Mucosa of rectum (tissue), 2 donors: ENCODE results near the gene PLPPR4.

Experiments
- H3K27ac ChIP-seq, 2 donors: one replicate each; pipeline ENCODE4 v1.7.0; 2013; ENCODE audit warnings: inconsistent platforms in 2 of 2, low read depth in 2 of 2, low read length in 2 of 2
- H3K27me3 ChIP-seq, 2 donors: one replicate each; pipeline ENCODE4 v1.7.0; 2013; ENCODE audit warnings: low read length in 2 of 2; ENCODE audit not compliant: control insufficient read depth in 2 of 2, insufficient read depth in 2 of 2
- H3K36me3 ChIP-seq, 2 donors: one replicate each; pipeline ENCODE4 v1.7.0; 2013; ENCODE audit warnings: low read length in 2 of 2; ENCODE audit not compliant: control insufficient read depth in 2 of 2, insufficient read depth in 2 of 2
- H3K4me1 ChIP-seq, 2 donors: one replicate each; pipeline ENCODE4 v1.7.0; 2013; ENCODE audit warnings: low read length in 2 of 2, mild to moderate bottlenecking in 1 of 2; ENCODE audit not compliant: control insufficient read depth in 2 of 2, insufficient read depth in 2 of 2
- H3K4me3 ChIP-seq, 2 donors: one replicate each; pipeline ENCODE4 v1.7.0; 2013; ENCODE audit warnings: low read length in 2 of 2
- H3K9ac ChIP-seq, 2 donors: one replicate each; pipeline ENCODE4 v1.7.0; 2013; ENCODE audit warnings: low read length in 2 of 2, low read depth in 1 of 2, mild to moderate bottlenecking in 1 of 2
- H3K9me3 ChIP-seq, 2 donors: one replicate each; pipeline ENCODE4 v1.7.0; 2013; ENCODE audit warnings: low read length in 2 of 2; ENCODE audit not compliant: control insufficient read depth in 2 of 2
- donor health status: healthy.
- donor health status: Normal muscosa, but diverticular disease.

PLPPR4 gene

DNA sequence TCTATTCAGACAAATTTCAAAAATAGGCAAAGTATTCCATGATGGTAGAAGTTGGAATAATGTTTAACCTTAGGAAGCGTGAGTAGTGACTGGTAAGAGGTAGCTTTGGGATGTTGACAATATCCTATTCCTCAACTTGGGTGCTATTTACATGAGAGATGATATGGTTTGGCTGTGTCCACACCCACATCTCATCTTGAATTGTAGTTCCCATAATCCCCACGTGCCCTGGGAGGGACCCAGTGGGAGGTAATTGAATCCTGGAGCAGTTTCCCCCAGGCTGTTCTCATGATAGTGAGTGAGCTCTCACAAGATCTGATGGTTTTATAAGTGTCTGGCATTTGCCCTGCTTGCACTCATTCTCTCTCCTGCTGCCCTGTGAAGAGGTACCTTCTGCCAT lies 67.3 kb downstream of the PLPPR4 start:
- Histone ChIP-seq H3K36me3 (no peaks in the 10 kb centered on the region), H3K9ac (no peak overlapping the region), H3K27me3 (no peaks in the 10 kb centered on the region), H3K4me3 (no peak overlapping the region), H3K27ac (no peak overlapping the region), H3K9me3 (no peaks in the 10 kb centered on the region), H3K4me1 (no peaks in the 10 kb centered on the region)

DNA sequence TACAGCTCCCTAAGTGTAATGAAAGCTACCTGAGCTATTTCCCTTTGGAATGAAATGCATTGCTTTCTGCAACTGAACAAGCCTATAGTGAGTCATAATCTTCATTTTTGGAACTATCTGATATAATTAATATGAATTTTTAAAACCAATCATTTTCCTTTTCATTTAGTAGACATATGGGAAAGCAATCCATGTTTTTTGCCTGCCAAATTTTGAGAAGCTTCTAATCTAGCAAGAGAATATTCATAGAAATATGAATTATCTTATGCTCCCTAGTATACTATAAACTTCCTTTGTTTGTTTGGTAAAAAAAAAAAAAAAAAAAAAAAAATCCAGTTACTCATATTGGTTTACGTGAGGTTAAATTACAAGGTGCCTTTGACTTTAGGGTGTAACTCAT lies 68.3 kb downstream of the PLPPR4 start:
- H3K9me3 ChIP-seq: no peaks in the 10 kb centered on the region
- H3K4me1 ChIP-seq: no peaks in the 10 kb centered on the region
- H3K27me3 ChIP-seq: no peaks in the 10 kb centered on the region
- H3K36me3 ChIP-seq: no peaks in the 10 kb centered on the region
- H3K27ac ChIP-seq: no peak overlapping the region
- no peak overlapping the region for H3K9ac ChIP-seq
- H3K4me3 ChIP-seq: no peak overlapping the region

DNA sequence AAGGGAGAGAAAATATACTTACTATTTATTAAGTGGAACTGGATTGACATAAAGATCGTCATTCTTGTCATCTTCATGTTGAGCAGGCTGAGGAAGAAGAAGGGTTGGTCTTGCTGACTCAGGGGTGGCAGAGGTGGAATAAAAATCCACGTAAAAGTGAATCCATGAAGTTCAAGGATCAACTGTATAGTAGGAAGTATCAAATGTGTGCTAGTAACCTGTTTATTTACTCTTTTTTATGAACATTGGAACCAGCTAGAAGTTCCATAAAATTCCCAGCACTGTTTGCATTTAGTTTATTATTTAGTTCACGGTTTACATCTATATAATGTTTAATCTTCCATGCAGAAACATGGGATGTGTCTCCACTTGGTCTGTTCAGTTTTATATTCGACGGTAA lies 70.7 kb downstream of the PLPPR4 start:
- no peaks in the 10 kb centered on the region for H3K9me3 ChIP-seq
- H3K4me3 ChIP-seq: peak overlapping the region in 1 of 2 donors; percentile 3
- H3K36me3 ChIP-seq: no peaks in the 10 kb centered on the region
- no peak overlapping the region for H3K9ac ChIP-seq
- no peaks in the 10 kb centered on the region for H3K4me1 ChIP-seq
- H3K27me3 ChIP-seq: no peaks in the 10 kb centered on the region
- H3K27ac ChIP-seq: no peak overlapping the region

DNA sequence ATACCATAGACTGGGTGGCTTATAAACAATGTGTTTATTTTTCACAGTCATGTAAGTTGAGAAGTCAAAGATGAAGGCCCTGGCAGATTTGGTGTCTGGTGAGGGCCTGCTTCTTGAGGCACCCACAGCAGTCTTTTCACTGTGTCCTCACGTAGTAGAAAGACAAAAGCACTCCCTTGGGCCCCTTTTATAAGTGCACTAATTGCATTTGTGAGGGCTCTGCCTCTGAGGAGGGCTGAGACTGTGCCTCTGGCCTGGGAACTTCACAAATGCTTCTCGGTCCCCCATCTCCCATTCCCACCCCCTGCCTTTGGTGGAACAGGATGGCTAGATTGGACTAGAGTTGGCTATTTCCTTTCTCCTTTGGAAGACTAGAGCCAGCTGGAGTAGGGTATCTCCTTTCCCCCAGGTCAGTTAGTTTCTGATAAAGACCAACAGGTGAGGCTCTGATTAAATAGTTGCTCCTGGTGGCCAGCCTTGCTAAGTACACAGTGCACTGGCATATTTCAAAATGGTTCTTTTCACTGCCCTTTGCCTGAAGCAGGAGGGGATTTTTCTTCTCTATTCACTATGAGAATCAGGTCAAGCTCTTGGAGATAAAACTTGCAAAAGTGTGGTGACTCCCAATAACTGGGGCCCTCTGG lies 82.9 kb downstream of the PLPPR4 start:
- Histone ChIP-seq H3K9me3 (no peaks in the 10 kb centered on the region), H3K9ac (no peak overlapping the region), H3K27me3 (no peaks in the 10 kb centered on the region), H3K36me3 (no peaks in the 10 kb centered on the region), H3K4me1 (no peaks in the 10 kb centered on the region), H3K27ac (no peak overlapping the region), H3K4me3 (no peak overlapping the region)

DNA sequence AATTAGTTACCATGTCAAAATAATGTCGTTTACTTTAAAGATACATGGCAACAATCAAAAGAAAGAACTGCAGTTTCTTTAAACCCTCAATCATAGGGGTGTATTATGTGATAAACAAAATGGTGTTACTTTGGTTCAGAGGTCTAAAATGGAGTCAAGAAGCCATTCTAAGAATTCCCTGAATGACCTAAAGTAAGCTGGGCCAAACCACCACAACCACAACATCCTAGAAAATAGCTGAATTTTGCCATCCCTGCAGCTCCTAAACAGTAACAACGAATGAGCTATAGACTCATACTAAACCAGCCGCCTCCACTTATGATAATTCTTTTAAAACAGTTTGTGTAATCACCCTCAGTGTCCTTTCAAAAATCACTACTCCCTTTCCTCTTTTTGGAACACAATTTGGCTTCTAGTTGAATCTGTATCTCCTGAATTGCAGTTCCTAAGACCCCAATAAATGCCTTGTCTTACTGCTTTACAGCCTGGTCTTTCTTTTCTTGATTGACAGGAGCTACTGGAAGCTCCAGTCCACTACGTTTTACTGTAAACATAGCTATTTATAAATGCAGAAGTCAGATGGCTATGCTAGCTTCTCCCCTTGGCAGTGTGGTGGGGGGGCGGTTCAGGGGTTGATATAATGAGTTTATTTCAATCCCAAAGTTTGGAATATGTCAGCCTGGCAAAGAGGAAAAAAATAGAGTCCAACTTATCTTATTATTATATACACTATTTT lies 84.3 kb downstream of the PLPPR4 start:
- no peak overlapping the region for H3K9ac ChIP-seq
- H3K4me3 ChIP-seq: no peak overlapping the region
- H3K9me3 ChIP-seq: no peaks in the 10 kb centered on the region
- H3K27me3 ChIP-seq: no peaks in the 10 kb centered on the region
- no peaks in the 10 kb centered on the region for H3K4me1 ChIP-seq
- no peaks in the 10 kb centered on the region for H3K36me3 ChIP-seq
- no peak overlapping the region for H3K27ac ChIP-seq

DNA sequence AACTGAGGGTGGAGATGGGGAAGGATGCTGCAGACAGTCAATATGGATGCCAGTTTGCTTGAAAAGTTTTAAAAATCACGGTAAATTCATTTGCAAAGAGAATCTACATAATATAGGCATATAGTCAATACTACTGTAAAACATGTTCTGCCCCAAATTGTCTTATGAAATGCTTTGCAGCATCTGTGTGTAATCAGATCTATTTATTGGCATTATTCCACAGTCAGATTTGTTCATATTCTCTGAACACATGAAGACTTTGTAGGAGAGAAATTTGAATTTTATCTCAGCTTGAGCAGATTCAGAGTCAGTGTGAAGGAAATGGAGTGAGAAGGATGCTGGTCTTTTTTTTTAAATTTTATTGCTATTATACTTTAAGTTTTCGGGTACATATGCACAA lies 88.5 kb downstream of the PLPPR4 start:
- H3K4me1 ChIP-seq: no peaks in the 10 kb centered on the region
- no peaks in the 10 kb centered on the region for H3K36me3 ChIP-seq
- H3K4me3 ChIP-seq: no peak overlapping the region
- H3K9ac ChIP-seq: no peak overlapping the region
- no peaks in the 10 kb centered on the region for H3K9me3 ChIP-seq
- no peaks in the 10 kb centered on the region for H3K27me3 ChIP-seq
- no peak overlapping the region for H3K27ac ChIP-seq

DNA sequence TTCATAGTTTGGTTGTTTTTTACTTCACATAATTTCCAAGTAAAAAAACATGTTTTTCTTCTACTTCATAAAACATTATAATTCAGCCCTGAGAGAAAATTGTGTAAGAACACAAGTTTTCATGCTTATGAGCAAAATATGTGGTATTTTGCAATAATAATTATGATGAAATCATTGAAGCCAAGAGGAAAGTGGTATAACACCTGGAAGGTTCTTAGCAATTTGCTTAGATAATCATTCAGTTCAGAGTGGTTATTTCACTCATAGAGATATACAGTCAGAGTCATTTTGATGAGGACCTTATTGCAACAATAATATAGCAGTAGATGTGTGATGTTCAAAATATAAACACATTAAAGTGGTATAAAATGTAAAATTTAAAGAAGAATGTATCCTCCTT lies 94.5 kb downstream of the PLPPR4 start:
- H3K27me3 ChIP-seq: no peaks in the 10 kb centered on the region
- no peak overlapping the region for H3K27ac ChIP-seq
- H3K9me3 ChIP-seq: no peaks in the 10 kb centered on the region

More for the DNA sequence above, 94.5 kb downstream of the PLPPR4 start:
- no peaks in the 10 kb centered on the region for H3K4me1 ChIP-seq
- H3K4me3 ChIP-seq: no peak overlapping the region
- H3K36me3 ChIP-seq: no peaks in the 10 kb centered on the region
- no peak overlapping the region for H3K9ac ChIP-seq
